Measurements from ENCODE around the gene EXOSC9. TPM values are rescaled to one million over a fixed set of nuclear protein-coding genes. Genes with fewer than 3 reads are reported as not detected.
A peak's percentile ranks its signal among the peaks of the same experiment; 100 is the strongest.

The EXOSC9 gene
- total RNA-seq, 1 experiment from 2014 or later = 79.0 TPM

GRCh38 chr4:121819216-121819965, 18.3 kb downstream of the EXOSC9 start:
- POLR2A ChIA-PET (ENCODE audit: low non-redundant PET) = no interaction called here
- H3K4me3 ChIP-seq (ENCODE audit: low read depth, low read length, poor library complexity, severe bottlenecking) = no peak overlapping the region
- TF ChIP-seq EZH2 (IDR thresholded peaks at IDR 0.05; ENCODE audit: borderline replicate concordance, low read depth, low read length, poor library complexity, severe bottlenecking) (no peak), CTCF (conservative IDR thresholded peaks at IDR 0.05; ENCODE audit: low read depth, low read length) (no peak)
- intact Hi-C loops (cut with micrococcal nuclease; ENCODE audit: unreplicated experiment) = no loop called here
- peaks cover 16% of the 10 kb centered on the region for H3K4me1 ChIP-seq (ENCODE audit: insufficient read depth, low read length, poor library complexity, severe bottlenecking)
- H3K27ac ChIP-seq (ENCODE audit: low read depth, low read length, poor library complexity, severe bottlenecking) = no peak overlapping the region
- CTCF ChIA-PET = no interaction called here
- BruUV-seq (replicated peaks) = no TSS peak
- no peaks in the 10 kb centered on the region for H3K27me3 ChIP-seq (replicated peaks; ENCODE audit: insufficient read depth, low read depth, low read length, poor library complexity)
- H3K9me3 ChIP-seq (ENCODE audit: low read depth, low read length, poor library complexity, severe bottlenecking) = no peaks in the 10 kb centered on the region
- H3K36me3 ChIP-seq (ENCODE audit: insufficient read depth, low read length, poor library complexity, severe bottlenecking) = peaks cover 82% of the 10 kb centered on the region
- no peak for DNase-seq (ENCODE audit: low spot score)

GRCh38 chr4:121822047-121822446, 20.9 kb downstream of the EXOSC9 start:
- BruUV-seq (replicated peaks) = no TSS peak
- POLR2A ChIA-PET (ENCODE audit: low non-redundant PET) = no interaction called here

GRCh38 chr4:121822796-121823504, 21.8 kb downstream of the EXOSC9 start:
- Histone ChIP-seq H3K27ac (ENCODE audit: low read depth, low read length, poor library complexity, severe bottlenecking) (peak overlapping the region; percentile 92), H3K27me3 (replicated peaks; ENCODE audit: insufficient read depth, low read depth, low read length, poor library complexity) (no peaks in the 10 kb centered on the region), H3K4me3 (ENCODE audit: low read depth, low read length, poor library complexity, severe bottlenecking) (peak overlapping the region; percentile 96), H3K36me3 (ENCODE audit: insufficient read depth, low read length, poor library complexity, severe bottlenecking) (peaks cover 46% of the 10 kb centered on the region), H3K9me3 (ENCODE audit: low read depth, low read length, poor library complexity, severe bottlenecking) (no peaks in the 10 kb centered on the region), H3K4me1 (ENCODE audit: insufficient read depth, low read length, poor library complexity, severe bottlenecking) (peaks cover 22% of the 10 kb centered on the region)
- ChIA-PET CTCF (no interaction called here), POLR2A (ENCODE audit: low non-redundant PET) (interaction anchor here (0.6 kb wide), 1 partner anchor 518 kb away, joined by 3 read pairs; no protein-coding TSS in a partner anchor)
- TSS peak; percentile 36 for BruUV-seq (replicated peaks)
- TF ChIP-seq EZH2 (IDR thresholded peaks at IDR 0.05; ENCODE audit: borderline replicate concordance, low read depth, low read length, poor library complexity, severe bottlenecking) (no peak), CTCF (conservative IDR thresholded peaks at IDR 0.05; ENCODE audit: low read depth, low read length) (peak; percentile 38)
- intact Hi-C loops (cut with micrococcal nuclease; ENCODE audit: unreplicated experiment) = loop anchor here (5.0 kb wide), 1 partner anchor 754 kb away; no protein-coding TSS in a partner anchor
- DNase-seq (ENCODE audit: low spot score) = peak; percentile 75

More at GRCh38 chr4:121822047-121822446, 20.9 kb downstream of the EXOSC9 start:
- Histone ChIP-seq H3K4me1 (ENCODE audit: insufficient read depth, low read length, poor library complexity, severe bottlenecking) (peaks cover 22% of the 10 kb centered on the region), H3K27ac (ENCODE audit: low read depth, low read length, poor library complexity, severe bottlenecking) (no peak overlapping the region), H3K27me3 (replicated peaks; ENCODE audit: insufficient read depth, low read depth, low read length, poor library complexity) (no peaks in the 10 kb centered on the region), H3K36me3 (ENCODE audit: insufficient read depth, low read length, poor library complexity, severe bottlenecking) (peaks cover 55% of the 10 kb centered on the region), H3K9me3 (ENCODE audit: low read depth, low read length, poor library complexity, severe bottlenecking) (no peaks in the 10 kb centered on the region), H3K4me3 (ENCODE audit: low read depth, low read length, poor library complexity, severe bottlenecking) (peak overlapping the region; percentile 96)
- intact Hi-C loops (cut with micrococcal nuclease; ENCODE audit: unreplicated experiment) = loop anchor here (5.0 kb wide), 1 partner anchor 755 kb away; no protein-coding TSS in a partner anchor
- no peak for DNase-seq (ENCODE audit: low spot score)
- no peak for TF ChIP-seq EZH2 (IDR thresholded peaks at IDR 0.05; ENCODE audit: borderline replicate concordance, low read depth, low read length, poor library complexity, severe bottlenecking)
- no peak for TF ChIP-seq CTCF (conservative IDR thresholded peaks at IDR 0.05; ENCODE audit: low read depth, low read length)
- CTCF ChIA-PET = no interaction called here
